Hepatocyte (in vitro differentiated cells): ENCODE data around the gene TMEM86B.

Experiments used
- EZH2 ChIP-seq: fragments of 200-600 bp; sonication (generic); IDR thresholded peaks from 2 replicates; pipeline ENCODE4 v1.6.1; 2016; ENCODE audit warnings: antibody characterized with exemption, mild to moderate bottlenecking, borderline replicate concordance
- EZH2phosphoT487 ChIP-seq: fragments of 200-600 bp; sonication (generic); IDR thresholded peaks from one replicate; pipeline ENCODE4 v1.6.1; 2018; ENCODE audit warnings: antibody characterized with exemption, mild to moderate bottlenecking, low read depth, moderate library complexity; ENCODE audit not compliant: unreplicated experiment, severe bottlenecking
- TF ChIP-seq, protein P1 (sequence below): fragments of 200-600 bp; sonication (generic); IDR thresholded peaks from 2 replicates; pipeline ENCODE4 v1.5.1; 2016; ENCODE audit warnings: antibody characterized with exemption, mild to moderate bottlenecking; ENCODE audit not compliant: poor library complexity

DNA sequence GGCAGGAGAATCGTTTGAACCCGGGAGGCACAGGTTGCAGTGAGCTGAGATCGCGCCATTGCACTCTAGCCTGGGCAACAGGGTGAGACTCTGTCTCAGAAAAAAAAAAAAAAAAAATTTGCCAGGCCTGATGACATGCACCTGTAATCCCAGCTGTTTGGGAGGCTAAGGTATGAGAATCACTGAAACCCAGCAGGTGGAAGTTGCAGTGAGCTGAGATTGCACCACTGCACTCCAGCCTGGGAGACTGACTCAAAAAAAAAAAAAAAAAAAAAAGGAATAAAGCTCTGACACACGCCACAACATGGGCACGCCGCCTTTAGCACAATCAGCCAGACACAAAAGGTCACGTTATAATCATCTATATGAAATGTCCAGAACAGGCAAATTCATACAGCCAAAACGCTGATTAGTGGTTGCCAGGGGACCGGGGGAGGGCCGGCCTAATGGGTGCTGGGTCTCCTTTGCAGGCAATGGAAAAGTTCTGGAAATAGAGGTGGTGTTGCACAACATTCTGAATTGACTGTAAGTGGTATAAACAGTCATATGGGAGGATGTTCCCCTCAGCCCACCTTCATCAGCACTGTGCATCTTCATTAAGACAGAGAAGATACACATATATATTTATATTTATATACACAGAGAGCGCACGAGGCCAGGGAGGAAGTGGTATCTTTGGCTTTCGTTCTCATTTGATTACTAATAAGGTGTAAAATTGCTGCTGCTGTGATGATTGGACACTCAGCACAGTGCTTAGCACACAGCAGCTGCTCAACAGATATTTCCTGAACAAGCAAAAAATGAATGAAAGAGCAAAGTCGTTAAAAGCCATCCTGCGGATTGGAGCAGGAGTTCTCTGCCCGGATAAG, 47.5 kb upstream of the TMEM86B start:
- TF ChIP-seq, protein P1, sequence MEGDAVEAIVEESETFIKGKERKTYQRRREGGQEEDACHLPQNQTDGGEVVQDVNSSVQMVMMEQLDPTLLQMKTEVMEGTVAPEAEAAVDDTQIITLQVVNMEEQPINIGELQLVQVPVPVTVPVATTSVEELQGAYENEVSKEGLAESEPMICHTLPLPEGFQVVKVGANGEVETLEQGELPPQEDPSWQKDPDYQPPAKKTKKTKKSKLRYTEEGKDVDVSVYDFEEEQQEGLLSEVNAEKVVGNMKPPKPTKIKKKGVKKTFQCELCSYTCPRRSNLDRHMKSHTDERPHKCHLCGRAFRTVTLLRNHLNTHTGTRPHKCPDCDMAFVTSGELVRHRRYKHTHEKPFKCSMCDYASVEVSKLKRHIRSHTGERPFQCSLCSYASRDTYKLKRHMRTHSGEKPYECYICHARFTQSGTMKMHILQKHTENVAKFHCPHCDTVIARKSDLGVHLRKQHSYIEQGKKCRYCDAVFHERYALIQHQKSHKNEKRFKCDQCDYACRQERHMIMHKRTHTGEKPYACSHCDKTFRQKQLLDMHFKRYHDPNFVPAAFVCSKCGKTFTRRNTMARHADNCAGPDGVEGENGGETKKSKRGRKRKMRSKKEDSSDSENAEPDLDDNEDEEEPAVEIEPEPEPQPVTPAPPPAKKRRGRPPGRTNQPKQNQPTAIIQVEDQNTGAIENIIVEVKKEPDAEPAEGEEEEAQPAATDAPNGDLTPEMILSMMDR, result no peak
- TF ChIP-seq EZH2phosphoT487 (no peak), EZH2 (no peak)
